HG03442 (cell line): ENCODE results near the gene CLASRP.

Experiments used
- ATAC-seq: cut with Tn5 transposase; IDR thresholded peaks from one replicate; pipeline ENCODE4 v1.9.1; 2021; ENCODE audit warnings: mild to moderate bottlenecking, moderate library complexity; ENCODE audit not compliant: unreplicated experiment

The CLASRP gene

GRCh38 chr19:45058622-45059159 is 19.8 kb downstream of the CLASRP start:
- no peak for ATAC-seq

- ATAC-seq: no peak
These were observed 20.6 kb downstream of the CLASRP start for GRCh38 chr19:45059258-45059965.

DNA sequence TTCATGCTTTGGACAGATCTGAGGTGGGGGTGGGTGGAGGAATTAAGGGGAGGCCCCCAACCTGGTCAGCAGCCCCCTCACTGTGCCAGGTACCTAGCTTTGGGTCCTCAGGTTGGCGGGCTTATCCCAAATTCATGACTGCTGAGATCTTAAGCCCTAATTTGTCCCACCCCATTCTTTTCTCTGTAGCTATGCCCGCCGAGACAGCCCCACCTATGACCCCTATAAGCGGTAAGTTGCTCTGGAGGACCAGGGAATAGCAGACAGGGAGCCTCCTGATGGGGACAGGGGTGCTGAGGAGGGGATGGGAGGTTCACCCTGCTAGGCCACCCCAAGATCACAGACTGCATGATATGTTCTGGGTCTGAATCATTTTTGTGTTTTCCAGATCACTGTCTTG is 23.1 kb downstream of the CLASRP start:
- no peak for ATAC-seq

DNA sequence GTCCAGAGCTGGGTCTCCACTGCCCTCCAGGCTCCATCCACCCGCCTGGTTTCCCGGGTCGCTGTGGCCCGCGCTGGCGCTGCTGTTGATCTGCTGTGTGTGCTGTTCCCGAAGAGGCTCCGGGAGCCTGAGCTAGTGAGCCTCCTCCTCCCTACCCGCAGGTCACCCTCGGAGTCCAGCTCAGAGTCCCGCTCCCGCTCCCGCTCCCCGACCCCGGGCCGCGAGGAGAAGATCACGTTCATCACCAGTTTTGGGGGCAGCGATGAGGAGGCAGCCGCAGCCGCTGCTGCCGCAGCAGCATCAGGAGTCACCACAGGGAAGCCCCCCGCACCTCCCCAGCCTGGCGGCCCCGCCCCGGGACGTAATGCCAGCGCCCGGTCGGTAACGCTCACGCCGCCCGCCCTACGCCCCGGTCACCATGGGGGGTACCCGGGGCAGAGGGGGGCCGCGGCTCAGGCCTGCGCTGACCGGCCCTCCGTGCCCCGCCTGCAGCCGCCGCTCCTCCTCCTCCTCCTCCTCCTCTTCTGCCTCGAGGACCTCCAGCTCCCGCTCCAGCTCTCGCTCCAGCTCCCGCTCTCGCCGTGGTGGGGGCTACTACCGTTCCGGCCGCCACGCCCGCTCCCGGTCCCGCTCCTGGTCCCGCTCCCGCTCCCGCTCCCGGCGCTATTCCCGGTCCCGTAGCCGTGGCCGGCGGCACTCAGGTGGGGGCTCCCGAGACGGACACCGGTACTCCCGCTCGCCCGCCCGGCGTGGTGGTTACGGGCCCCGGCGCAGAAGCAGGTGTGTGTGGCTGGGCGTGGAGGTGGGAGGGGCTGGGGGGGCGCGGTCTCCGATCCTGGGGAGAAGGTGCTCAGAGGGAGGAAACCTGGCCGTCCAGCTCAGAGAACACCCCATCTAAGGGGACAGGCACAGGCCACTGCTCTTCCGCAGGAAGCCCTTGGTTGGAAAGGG is 25.3 kb downstream of the CLASRP start:
- ATAC-seq: no peak

GRCh38 chr19:45066921-45067661 is 28.2 kb downstream of the CLASRP start:
- ATAC-seq: no peak

GRCh38 chr19:45068041-45068440 is 29.2 kb downstream of the CLASRP start:
- ATAC-seq: no peak

DNA sequence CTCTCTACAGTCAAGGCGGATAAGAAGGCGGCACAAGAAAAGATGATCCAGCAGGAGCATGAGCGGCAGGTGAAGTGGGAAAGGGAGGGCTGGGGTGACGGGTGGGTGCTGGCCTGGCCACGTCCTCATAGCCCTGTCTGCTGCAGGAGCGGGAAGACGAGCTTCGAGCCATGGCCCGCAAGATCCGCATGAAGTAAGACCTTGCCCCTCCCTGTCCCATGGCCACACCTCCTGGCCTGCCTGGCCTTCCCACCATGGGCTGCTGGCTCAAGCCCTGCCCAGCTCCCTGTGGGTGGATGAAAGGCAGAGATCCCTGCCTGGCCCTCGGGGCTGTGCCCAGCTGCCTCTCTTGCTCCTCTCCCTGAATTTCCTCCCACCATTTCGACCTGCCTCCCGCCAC is 30.2 kb downstream of the CLASRP start:
- no peak for ATAC-seq

GRCh38 chr19:45070214-45070613 is 31.4 kb downstream of the CLASRP start:
- no peak for ATAC-seq

DNA sequence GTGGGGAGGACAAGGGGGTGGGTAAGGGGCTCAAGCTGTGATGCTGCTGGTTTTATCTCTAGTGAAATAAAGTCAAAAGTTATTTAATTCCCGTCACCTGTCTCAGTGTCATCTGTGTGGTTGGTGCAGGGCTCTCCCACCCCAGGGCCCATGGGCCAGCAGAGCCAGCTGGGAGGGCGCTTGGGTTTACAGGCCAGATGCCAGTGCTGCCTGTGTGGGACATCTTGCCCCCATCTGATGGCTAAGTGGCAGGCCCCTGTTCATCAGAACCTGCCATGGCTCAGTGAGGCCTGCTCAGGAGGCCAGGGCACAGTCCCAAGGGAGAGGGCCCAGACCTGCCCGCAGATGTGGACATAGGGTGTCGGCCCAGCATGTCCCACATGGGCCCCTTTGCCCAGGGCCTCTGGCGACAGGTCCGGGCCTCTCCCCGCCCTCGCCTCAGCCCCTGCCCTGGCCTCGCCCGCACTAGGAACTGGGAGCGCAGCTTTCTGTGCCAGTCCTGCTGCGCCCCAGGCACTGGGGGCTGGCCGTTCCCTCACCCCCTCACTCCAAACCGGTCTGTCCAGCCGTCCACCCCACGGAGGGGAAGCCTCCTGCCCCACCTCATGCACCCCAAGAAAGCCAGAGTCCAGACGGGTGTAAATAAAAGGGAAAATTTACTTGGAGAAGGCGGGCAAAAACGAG is 32.2 kb downstream of the CLASRP start:
- ATAC-seq: no peak

DNA sequence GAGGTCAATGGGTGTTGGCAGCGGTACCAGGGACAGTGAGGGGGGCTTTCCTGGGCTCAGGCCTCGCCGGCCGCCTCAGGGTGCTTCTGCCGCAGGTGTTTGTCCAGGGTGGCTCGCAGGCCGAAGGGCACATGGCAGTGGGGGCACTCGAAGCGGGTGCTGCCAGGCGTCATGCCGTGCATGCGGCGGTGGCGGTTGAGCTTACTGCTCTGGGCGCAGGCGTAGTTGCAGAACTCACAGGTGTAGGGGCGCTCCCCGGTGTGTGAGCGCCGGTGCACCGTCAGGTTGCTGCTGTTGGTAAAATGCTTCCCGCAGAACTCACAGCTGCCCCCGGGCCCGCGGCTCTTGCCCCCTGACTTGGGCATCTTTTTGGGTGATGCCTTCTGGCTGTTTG is 32.7 kb downstream of the CLASRP start:
- ATAC-seq: no peak

DNA sequence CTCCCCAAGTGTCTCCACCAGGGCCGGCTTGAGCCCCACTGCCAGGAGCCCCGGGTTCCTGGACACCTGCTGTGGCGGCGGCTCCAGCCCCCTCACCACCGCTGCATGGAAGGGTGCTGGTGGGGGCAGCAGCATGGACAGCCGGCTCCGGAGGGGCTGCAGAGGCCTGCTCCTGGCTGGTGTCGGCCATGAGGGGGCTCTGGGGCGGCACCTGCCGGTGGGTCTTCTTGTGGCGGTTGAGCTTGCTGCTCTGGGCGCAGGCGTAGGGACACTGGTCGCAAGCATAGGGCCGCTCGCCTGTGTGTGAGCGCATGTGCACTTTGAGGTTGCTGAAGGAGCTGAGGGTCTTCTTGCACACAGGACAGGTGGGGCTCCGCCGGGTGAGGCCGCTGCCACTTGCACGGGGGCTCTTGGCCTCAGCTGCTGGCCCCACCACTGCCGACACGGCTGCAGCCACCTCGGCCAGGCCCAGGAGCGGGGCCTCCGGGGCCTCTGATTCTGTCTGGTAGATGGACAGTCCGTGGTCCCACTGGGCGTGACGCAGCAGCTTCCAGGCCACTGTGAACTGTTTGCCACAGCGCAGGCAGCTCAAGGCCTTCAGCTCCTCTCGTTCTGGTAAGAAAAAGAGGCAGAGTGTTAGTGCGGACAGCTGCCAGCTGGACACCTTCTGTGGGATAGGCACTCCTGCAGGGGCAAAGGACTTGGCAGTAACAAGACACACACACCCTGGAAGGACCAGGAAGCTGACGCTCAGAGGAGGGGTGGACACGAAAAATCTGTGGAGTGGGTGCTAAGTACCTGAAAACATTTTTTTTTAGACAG is 33.3 kb downstream of the CLASRP start:
- ATAC-seq: no peak

DNA sequence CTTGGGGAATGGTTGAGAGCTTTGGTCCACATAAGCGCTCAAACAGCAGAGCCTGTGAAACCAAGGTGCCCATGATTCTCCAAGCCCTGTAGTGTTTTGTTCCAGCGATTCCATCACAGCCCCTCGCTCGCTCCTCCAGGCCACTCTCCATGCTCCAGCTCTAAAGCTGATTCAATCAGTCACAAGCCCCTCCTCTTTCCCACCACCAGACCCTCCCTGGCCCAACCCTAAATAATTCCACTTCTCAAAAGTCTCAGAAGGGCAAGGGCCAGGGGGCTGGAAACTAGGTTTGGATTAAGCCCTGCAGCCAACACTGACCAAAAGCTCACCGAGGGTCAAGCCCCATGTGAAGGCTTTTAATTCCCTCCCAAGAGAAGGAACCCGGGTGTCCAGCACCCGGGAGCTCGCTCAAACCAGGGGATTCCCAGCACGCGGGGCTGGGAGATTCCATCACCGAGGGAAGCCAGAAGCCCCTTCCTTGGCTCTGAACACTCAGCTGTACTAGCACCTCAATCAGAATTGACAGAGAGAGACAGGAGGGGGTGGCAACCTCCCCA is 36.0 kb downstream of the CLASRP start:
- no peak for ATAC-seq

DNA sequence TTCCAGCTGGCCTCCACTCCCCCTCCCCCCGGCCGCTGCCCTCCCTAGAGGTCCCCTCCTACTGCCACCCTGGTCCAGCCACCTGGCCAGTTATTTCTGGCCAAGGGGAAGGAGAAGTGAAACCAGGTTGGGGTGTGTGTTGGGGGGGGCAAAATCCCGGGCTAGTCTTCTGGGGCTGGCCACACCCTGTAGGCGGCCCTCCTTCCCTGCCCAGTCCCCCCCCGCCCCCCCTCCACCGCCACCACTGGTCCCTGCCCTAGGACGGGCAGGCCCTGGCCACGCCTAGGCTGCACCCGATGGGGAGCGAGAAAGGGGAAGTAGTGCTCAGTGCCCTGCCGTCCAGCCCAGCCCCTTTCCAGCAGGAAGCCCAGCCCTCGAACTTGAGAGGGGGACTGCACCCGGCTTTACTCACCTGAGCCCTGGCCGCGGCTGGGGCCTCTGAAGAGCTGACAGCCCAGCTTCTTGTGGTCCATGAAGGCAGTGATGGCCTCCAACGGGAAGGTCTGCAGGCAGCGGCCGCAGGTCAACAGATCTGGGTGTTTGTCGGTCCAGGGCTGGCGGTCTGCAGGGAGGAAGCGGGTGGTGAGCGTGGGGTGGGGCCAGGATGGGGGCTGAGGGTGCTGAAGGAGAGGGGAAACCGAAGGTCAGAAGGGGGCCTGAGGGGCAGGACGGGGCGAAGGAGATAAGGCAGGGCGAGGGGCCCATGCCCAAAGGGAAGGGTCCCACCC is 36.6 kb downstream of the CLASRP start:
- peak; percentile 59 for ATAC-seq

DNA sequence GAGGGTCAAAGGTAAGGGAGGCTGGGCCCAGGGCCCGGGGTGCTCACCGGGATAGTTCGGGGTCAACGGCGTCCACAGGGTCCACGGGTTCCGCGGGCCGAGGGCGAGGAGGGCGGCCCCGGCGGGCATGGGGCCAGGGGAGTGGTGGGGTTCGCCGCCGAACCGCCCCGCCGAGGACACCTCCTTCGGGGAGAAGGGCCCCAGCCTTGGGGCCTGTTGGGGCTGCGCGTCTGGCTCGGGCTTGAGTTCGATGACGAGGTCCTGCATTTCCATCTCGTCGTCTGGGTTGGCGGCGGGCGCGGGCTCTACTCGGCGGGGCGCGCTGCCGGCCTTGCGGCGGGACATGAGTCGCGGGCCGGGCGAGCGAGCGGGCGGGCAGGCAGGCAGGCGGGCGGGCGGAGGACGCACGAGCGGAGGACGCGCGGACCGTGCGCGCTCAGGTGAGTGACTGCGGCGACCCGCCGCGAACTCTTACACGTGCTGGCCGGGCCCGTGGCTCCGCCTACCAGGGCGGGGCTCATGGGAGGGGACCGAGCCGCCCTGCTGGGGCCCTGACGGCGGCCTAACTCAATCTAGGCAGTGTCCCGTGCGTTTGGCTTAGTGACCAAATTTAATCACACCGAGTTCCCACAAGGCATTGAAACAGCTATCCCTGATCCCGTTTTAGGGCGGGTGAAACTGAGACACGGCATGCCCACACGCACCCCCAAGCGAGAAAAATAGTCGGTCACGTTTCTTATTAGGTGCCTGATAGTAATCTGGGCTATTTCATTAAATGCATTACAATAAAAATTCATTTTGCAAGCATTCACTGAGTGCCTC is 37.4 kb downstream of the CLASRP start, which contains the start of gene ZNF296:
ZNF296 (minus strand) TSS at position 450 of the 822 bp plus-strand sequence; CDS start at position 345, 105 bp downstream.
- peak; percentile 44 for ATAC-seq

GRCh38 chr19:45076851-45077730 is 38.2 kb downstream of the CLASRP start:
- ATAC-seq: no peak

- no peak for ATAC-seq
These were observed 39.7 kb downstream of the CLASRP start for GRCh38 chr19:45078390-45079062.
